ENCODE measurements around the gene FTL.

FTL gene

GRCh38 chr19:48945817-48946216, 19.3 kb upstream of the FTL start:
- no peak for ATAC-seq
- TF ChIP-seq ISL1 (CRISPR knock-in tag; IDR thresholded peaks at IDR 0.05) (no peak), TSHZ2 (CRISPR knock-in tag; IDR thresholded peaks at IDR 0.05) (no peak), TOX (CRISPR knock-in tag; IDR thresholded peaks at IDR 0.05; ENCODE audit: borderline replicate concordance) (no peak), ARNTL (CRISPR knock-in tag; IDR thresholded peaks at IDR 0.05; ENCODE audit: borderline replicate concordance, low read depth) (no peak)
- TF ChIP-seq, protein P1, sequence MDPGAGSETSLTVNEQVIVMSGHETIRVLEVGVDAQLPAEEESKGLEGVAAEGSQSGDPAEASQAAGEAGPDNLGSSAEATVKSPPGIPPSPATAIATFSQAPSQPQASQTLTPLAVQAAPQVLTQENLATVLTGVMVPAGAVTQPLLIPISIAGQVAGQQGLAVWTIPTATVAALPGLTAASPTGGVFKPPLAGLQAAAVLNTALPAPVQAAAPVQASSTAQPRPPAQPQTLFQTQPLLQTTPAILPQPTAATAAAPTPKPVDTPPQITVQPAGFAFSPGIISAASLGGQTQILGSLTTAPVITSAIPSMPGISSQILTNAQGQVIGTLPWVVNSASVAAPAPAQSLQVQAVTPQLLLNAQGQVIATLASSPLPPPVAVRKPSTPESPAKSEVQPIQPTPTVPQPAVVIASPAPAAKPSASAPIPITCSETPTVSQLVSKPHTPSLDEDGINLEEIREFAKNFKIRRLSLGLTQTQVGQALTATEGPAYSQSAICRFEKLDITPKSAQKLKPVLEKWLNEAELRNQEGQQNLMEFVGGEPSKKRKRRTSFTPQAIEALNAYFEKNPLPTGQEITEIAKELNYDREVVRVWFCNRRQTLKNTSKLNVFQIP (CRISPR knock-in tag; IDR thresholded peaks at IDR 0.05; ENCODE audit: borderline replicate concordance, low read depth): no peak

DNA sequence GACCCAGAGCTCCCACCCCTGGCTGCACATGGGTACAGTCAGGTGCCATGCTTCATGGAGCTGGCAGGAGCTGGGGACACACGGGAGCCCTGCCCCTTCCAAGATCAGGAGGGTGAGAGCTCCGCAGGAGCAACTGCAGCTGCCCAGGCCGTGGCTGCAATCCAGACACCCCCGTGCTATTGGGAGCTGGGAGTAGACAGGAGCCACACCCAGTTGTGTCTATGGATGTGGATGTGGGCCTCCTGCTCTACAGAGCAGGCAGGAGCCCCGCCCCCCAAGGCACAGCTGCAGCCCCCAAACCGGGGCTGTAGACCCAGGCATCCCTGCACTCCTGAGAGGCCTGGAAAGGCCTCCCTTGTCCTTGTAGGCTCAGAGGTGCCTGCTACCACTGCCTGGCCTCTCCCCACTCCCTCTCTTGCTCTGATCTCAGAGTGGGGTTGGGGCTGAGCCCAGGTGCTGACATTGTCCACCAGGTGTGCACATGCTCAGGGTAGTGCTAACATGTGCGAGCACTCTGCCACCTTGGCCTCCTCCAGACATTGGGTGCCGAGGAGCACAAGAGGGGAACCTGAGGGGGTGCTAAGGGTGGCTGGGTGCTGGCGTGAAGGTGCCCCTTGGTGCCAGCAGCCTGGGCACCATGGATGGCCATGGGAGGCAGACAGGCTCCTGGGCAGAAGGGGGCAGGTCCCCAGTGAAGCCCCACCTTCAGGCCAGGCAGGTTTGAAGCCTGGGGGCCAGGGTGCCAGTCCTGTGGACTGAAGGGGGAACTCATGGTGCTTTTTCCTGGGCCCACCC, 18.4 kb upstream of the FTL start:
- no peak for TF ChIP-seq TSHZ2 (CRISPR knock-in tag; IDR thresholded peaks at IDR 0.05)
- no peak for TF ChIP-seq CREB5 (CRISPR knock-in tag; IDR thresholded peaks at IDR 0.05; ENCODE audit: low read depth)
- TF ChIP-seq ZFP3 (CRISPR knock-in tag; IDR thresholded peaks at IDR 0.05): no peak
- TF ChIP-seq, protein P1 (CRISPR knock-in tag; IDR thresholded peaks at IDR 0.05; ENCODE audit: borderline replicate concordance, low read depth): no peak
- TF ChIP-seq TOX (CRISPR knock-in tag; IDR thresholded peaks at IDR 0.05; ENCODE audit: borderline replicate concordance): no peak
- no peak for TF ChIP-seq ZFP30 (CRISPR knock-in tag; IDR thresholded peaks at IDR 0.05)
- TF ChIP-seq ESRRG (CRISPR knock-in tag; IDR thresholded peaks at IDR 0.05): no peak
- TF ChIP-seq BACH2 (CRISPR knock-in tag; IDR thresholded peaks at IDR 0.05; ENCODE audit: borderline replicate concordance): no peak
- no peak for TF ChIP-seq CSDC2 (CRISPR knock-in tag; IDR thresholded peaks at IDR 0.05)
- TF ChIP-seq OSR1 (CRISPR knock-in tag; IDR thresholded peaks at IDR 0.05): no peak
- no peak for TF ChIP-seq ZNF565 (CRISPR knock-in tag; conservative IDR thresholded peaks at IDR 0.05; ENCODE audit: low read depth)
- TF ChIP-seq RARB (CRISPR knock-in tag; IDR thresholded peaks at IDR 0.05): no peak
- no peak for TF ChIP-seq ZNF8 (CRISPR knock-in tag; IDR thresholded peaks at IDR 0.05)
- no peak for ATAC-seq

DNA sequence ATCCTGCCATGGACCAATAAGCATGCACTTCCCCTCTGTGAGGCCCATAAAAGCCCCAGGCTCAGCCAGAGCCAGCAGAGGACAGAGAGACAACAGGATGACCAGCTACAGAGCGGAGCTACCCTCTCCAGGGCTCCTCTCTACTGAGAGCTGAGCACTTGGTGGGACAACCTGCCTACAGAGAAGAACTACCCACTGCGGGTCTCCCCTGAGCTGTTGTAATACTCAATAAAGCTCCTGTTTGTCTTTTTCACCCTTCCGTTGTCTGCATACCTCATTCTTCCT, 17.9 kb upstream of the FTL start:
- no peak for ATAC-seq
- no peak for TF ChIP-seq TSHZ2 (CRISPR knock-in tag; IDR thresholded peaks at IDR 0.05)
- TF ChIP-seq PPARA (CRISPR knock-in tag; IDR thresholded peaks at IDR 0.05; ENCODE audit: borderline replicate concordance): no peak
- TF ChIP-seq ARNTL (CRISPR knock-in tag; IDR thresholded peaks at IDR 0.05; ENCODE audit: borderline replicate concordance, low read depth): no peak
- no peak for TF ChIP-seq ZNF8 (CRISPR knock-in tag; IDR thresholded peaks at IDR 0.05)
- TF ChIP-seq CSDC2 (CRISPR knock-in tag; IDR thresholded peaks at IDR 0.05): no peak
- TF ChIP-seq ISL1 (CRISPR knock-in tag; IDR thresholded peaks at IDR 0.05): no peak
- TF ChIP-seq ESRRG (CRISPR knock-in tag; IDR thresholded peaks at IDR 0.05): no peak
- TF ChIP-seq ZNF565 (CRISPR knock-in tag; conservative IDR thresholded peaks at IDR 0.05; ENCODE audit: low read depth): no peak

All from SK-N-SH treated with all-trans-retinoic acid at 6 μM for 48 hours (cell line).